GM12892 (cell line): Measurements from ENCODE around the gene SCCPDH.

Experiments used
- POLR2A ChIP-seq: IDR thresholded peaks from 2 replicates; pipeline ENCODE4 v1.6.1; 2011; ENCODE audit warnings: low read depth, low read length, control low read depth
- POLR2AphosphoS5 ChIP-seq: IDR thresholded peaks from 2 replicates; pipeline ENCODE4 v1.6.1; 2011; ENCODE audit warnings: low read depth, low read length, control low read depth

- no peak for TF ChIP-seq POLR2A
- TF ChIP-seq POLR2AphosphoS5 = no peak
Measured at GRCh38 chr1:246711548-246712003, 12.6 kb upstream of the SCCPDH start.
